Mesenchymal stem cell (in vitro differentiated cells and primary cell): ENCODE results near the gene GPRIN2.
"Not testable (repeated sequence)": the region's sequence is repeated elsewhere in the genome, so short reads cannot be mapped to it uniquely, and the experiment has no call there.

Experiments used
- DNase-seq: peaks from one replicate; pipeline ENCODE4 v3.0.0-alpha.2; 2013
- H2AFZ ChIP-seq: one replicate; pipeline ENCODE4 v1.6.1; 2013; ENCODE audit warnings: low read depth, mild to moderate bottlenecking, control low read depth, inconsistent platforms, low read length, moderate library complexity
- H2AK5ac ChIP-seq: 2 replicates; pipeline ENCODE4 v1.6.1; 2013; ENCODE audit warnings: low read length, moderate library complexity, mild to moderate bottlenecking, inconsistent platforms; ENCODE audit not compliant: severe bottlenecking
- H2BK120ac ChIP-seq: one replicate; pipeline ENCODE4 v1.6.1; 2013; ENCODE audit warnings: low read depth, mild to moderate bottlenecking, inconsistent platforms, low read length, moderate library complexity
- H2BK12ac ChIP-seq, 2 experiments: one replicate each; pipeline ENCODE4 v1.6.1; 2013; ENCODE audit warnings: inconsistent platforms in 2 of 2, low read length in 2 of 2, mild to moderate bottlenecking in 2 of 2, moderate library complexity in 2 of 2, control low read depth in 1 of 2
- H2BK15ac ChIP-seq: one replicate; pipeline ENCODE4 v1.6.1; 2013; ENCODE audit warnings: mild to moderate bottlenecking, low read depth, inconsistent platforms; ENCODE audit not compliant: poor library complexity, severe bottlenecking
- H2BK5ac ChIP-seq: 2 replicates; pipeline ENCODE4 v1.6.1; 2013; ENCODE audit warnings: low read depth, mild to moderate bottlenecking, low read length, control low read depth, inconsistent platforms; ENCODE audit not compliant: poor library complexity, severe bottlenecking
- H3K14ac ChIP-seq, 2 experiments: one replicate each; pipeline ENCODE4 v1.6.1; 2013; ENCODE audit warnings: inconsistent platforms in 2 of 2, low read length in 2 of 2, control low read depth in 1 of 2, mild to moderate bottlenecking in 1 of 2, moderate library complexity in 1 of 2
- H3K18ac ChIP-seq, 2 experiments: one replicate each; pipeline ENCODE4 v1.6.1; 2013; ENCODE audit warnings: inconsistent platforms in 2 of 2, low read length in 2 of 2, control low read depth in 1 of 2, low read depth in 1 of 2, mild to moderate bottlenecking in 1 of 2
- H3K23ac ChIP-seq, 2 experiments: one replicate each; pipeline ENCODE4 v1.6.1; 2013; ENCODE audit warnings: inconsistent platforms in 2 of 2, low read length in 2 of 2, mild to moderate bottlenecking in 2 of 2, moderate library complexity in 2 of 2, control low read depth in 1 of 2
- H3K27ac ChIP-seq: 2 replicates; pipeline ENCODE4 v1.5.1; 2013; ENCODE audit warnings: mild to moderate bottlenecking, moderate library complexity, low read length, control low read depth, inconsistent platforms; ENCODE audit not compliant: poor library complexity, severe bottlenecking
- H3K27me3 ChIP-seq, 2 experiments: 2 replicates each; pipeline versions ENCODE4 v1.6.1 to v1.7.0; 2013; ENCODE audit warnings: low read length in 2 of 2, mild to moderate bottlenecking in 2 of 2, moderate library complexity in 2 of 2, control low read depth in 1 of 2, inconsistent platforms in 1 of 2; ENCODE audit not compliant: control insufficient read depth in 1 of 2, insufficient read depth in 1 of 2
- H3K36me3 ChIP-seq, 2 experiments: 2 replicates each; pipeline versions ENCODE4 v1.6.1 to v1.7.0; 2013; ENCODE audit warnings: low read length in 2 of 2, control low read depth in 1 of 2, inconsistent platforms in 1 of 2, low read depth in 1 of 2, mild to moderate bottlenecking in 1 of 2; ENCODE audit not compliant: insufficient read depth in 2 of 2, control insufficient read depth in 1 of 2
- H3K4ac ChIP-seq, 2 experiments: one replicate each; pipeline ENCODE4 v1.6.1; 2013; ENCODE audit warnings: inconsistent platforms in 2 of 2, low read length in 2 of 2, mild to moderate bottlenecking in 2 of 2, moderate library complexity in 2 of 2, control low read depth in 1 of 2, low read depth in 1 of 2
- H3K4me1 ChIP-seq: 2 replicates; pipeline ENCODE4 v1.6.1; 2013; ENCODE audit warnings: low read depth, low read length, control low read depth; ENCODE audit not compliant: control insufficient read depth, insufficient read depth
- H3K4me2 ChIP-seq: 2 replicates; pipeline ENCODE4 v1.6.1; 2013; ENCODE audit warnings: low read length, mild to moderate bottlenecking, inconsistent platforms; ENCODE audit not compliant: poor library complexity, severe bottlenecking
- H3K4me3 ChIP-seq, 2 experiments: 2 replicates each; pipeline versions ENCODE4 v1.5.1 to v1.7.0; 2013; ENCODE audit warnings: low read length in 2 of 2, mild to moderate bottlenecking in 2 of 2, control low read depth in 1 of 2, low read depth in 1 of 2; ENCODE audit not compliant: insufficient read depth in 1 of 2
- H3K79me1 ChIP-seq: replicated peaks from 2 replicates; pipeline ENCODE4 v1.6.1; 2013; ENCODE audit warnings: mild to moderate bottlenecking, control low read depth, low read length, inconsistent platforms; ENCODE audit not compliant: poor library complexity, severe bottlenecking
- H3K9ac ChIP-seq: 2 replicates; pipeline ENCODE4 v1.7.0; 2013; ENCODE audit warnings: mild to moderate bottlenecking, low read length, moderate library complexity
- H3K9me3 ChIP-seq: 2 replicates; pipeline ENCODE4 v1.7.0; 2013; ENCODE audit warnings: mild to moderate bottlenecking, low read length; ENCODE audit not compliant: control insufficient read depth
- H4K8ac ChIP-seq: one replicate; pipeline ENCODE4 v1.6.1; 2013; ENCODE audit warnings: inconsistent platforms, mild to moderate bottlenecking, low read length, moderate library complexity
- H4K91ac ChIP-seq: one replicate; pipeline ENCODE4 v1.6.1; 2013; ENCODE audit warnings: mild to moderate bottlenecking, low read length, inconsistent platforms
- WGBS: methylation state at CpG from one replicate; pipeline ENCODE4 v1.1.7; 2013; ENCODE audit warnings: mixed read lengths; 5-methylcytosine and 5-hydroxymethylcytosine counted together

The GPRIN2 gene

GRCh38 chr10:46512725-46513124 is 43.7 kb downstream of the GPRIN2 start:
- H2AFZ ChIP-seq, H3K4ac ChIP-seq, H3K14ac ChIP-seq, H3K4me1 ChIP-seq, H4K91ac ChIP-seq, H2BK15ac ChIP-seq, H2BK120ac ChIP-seq, H2BK12ac ChIP-seq, DNase-seq, H2AK5ac ChIP-seq, H3K9me3 ChIP-seq, H2BK5ac ChIP-seq, H3K18ac ChIP-seq, H3K36me3 ChIP-seq, H3K23ac ChIP-seq, H3K27ac ChIP-seq, H3K4me3 ChIP-seq, H3K79me1 ChIP-seq, H3K9ac ChIP-seq, H4K8ac ChIP-seq, H3K4me2 ChIP-seq: not testable (repeated sequence)
- peaks cover 0 to 19% of the 10 kb centered on the region in 2 experiments for H3K27me3 ChIP-seq
- no CpG with 5 or more reads among the region's 7 CpGs for WGBS

DNA sequence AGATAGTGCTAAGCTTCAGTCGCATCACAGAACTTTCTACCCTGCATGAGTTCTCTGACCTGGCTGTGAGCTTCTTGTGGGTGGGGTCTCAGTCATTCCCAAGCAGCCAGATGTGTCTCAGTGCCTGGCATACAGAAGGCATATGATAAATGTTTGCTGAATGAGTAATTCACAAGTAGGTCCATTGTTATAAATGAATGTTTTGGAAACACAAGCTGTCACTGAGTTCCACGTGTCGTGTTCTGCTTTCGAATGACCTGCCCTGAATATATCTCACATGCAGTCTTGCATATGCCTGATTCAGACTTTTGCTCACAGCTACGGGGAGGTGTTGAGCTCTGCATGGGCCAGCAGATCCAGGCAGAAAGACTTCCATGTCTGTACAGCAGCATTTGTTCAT is 44.5 kb downstream of the GPRIN2 start:
- not testable (repeated sequence) for DNase-seq, H3K4me1 ChIP-seq, H3K23ac ChIP-seq, H3K36me3 ChIP-seq, H2AK5ac ChIP-seq, H2AFZ ChIP-seq, H3K27ac ChIP-seq, H2BK120ac ChIP-seq, H3K4me2 ChIP-seq, H3K9ac ChIP-seq, H2BK5ac ChIP-seq, H3K9me3 ChIP-seq, H4K8ac ChIP-seq, H2BK15ac ChIP-seq, H3K4ac ChIP-seq, H4K91ac ChIP-seq, H3K4me3 ChIP-seq, H3K79me1 ChIP-seq, H2BK12ac ChIP-seq, H3K18ac ChIP-seq, H3K14ac ChIP-seq
- peaks cover 0 to 19% of the 10 kb centered on the region in 2 experiments for H3K27me3 ChIP-seq
- no CpG with 5 or more reads among the region's 5 CpGs for WGBS
